IMR-90 (cell line): Measurements from ENCODE around the gene BANP. TPM values are rescaled to one million over a fixed set of nuclear protein-coding genes. Genes with fewer than 3 reads are reported as not detected.

Experiments used
- ATAC-seq: fragments of 200-7000 bp; cut with Tn5 transposase; 2 replicates; pipeline ENCODE4 v1.9.1; 2020; ENCODE audit warnings: low read depth, mild to moderate bottlenecking, moderate library complexity
- BruUV-seq: library from RNA; stranded (reverse); fragments of 400-500 nt; replicated peaks from 2 replicates; lab custom pipeline; 2021; lab: Mats Ljungman, UMichigan
- CTCF ChIA-PET: fragments of 300-600 bp; formaldehyde crosslinking; extraction: SDS; loops from one replicate; lab custom pipeline; 2021; ENCODE audit warnings: antibody characterized with exemption; lab: Yijun Ruan, JAX
- POLR2A ChIA-PET: fragments of 300-600 bp; sonication (Branson Sonifier 250); formaldehyde crosslinking; loops from one replicate; lab custom pipeline; 2022; ENCODE audit warnings: antibody characterized with exemption; ENCODE audit not compliant: unreplicated experiment; lab: Charles Lee
- DNase-seq: peaks from one replicate; pipeline ENCODE4 v3.0.0; 2013
- H2AFZ ChIP-seq: replicated peaks from 2 replicates; pipeline ENCODE3; 2013; ENCODE audit warnings: low read length, mild to moderate bottlenecking; ENCODE audit not compliant: poor library complexity
- H2AK5ac ChIP-seq: 2 replicates; pipeline ENCODE4 v1.6.1; 2013; ENCODE audit warnings: low read depth, low read length, inconsistent platforms
- H2AK9ac ChIP-seq: replicated peaks from 2 replicates; pipeline ENCODE3; 2013; ENCODE audit warnings: mild to moderate bottlenecking, low read depth, low read length, moderate library complexity; ENCODE audit not compliant: poor library complexity
- H2BK120ac ChIP-seq: 2 replicates; pipeline ENCODE4 v1.6.1; 2013; ENCODE audit warnings: low read depth, low read length, inconsistent platforms
- H2BK15ac ChIP-seq: 3 replicates; pipeline ENCODE4 v1.6.1; 2013; ENCODE audit warnings: low read depth, low read length, inconsistent platforms
- H2BK20ac ChIP-seq: 2 replicates; pipeline ENCODE4 v1.6.1; 2013; ENCODE audit warnings: low read depth, mild to moderate bottlenecking, inconsistent platforms, low read length, moderate library complexity
- H2BK5ac ChIP-seq: 2 replicates; pipeline ENCODE4 v1.6.1; 2013; ENCODE audit warnings: mild to moderate bottlenecking, low read depth, low read length, inconsistent platforms; ENCODE audit not compliant: poor library complexity, severe bottlenecking
- H3K14ac ChIP-seq: replicated peaks from 2 replicates; pipeline ENCODE4 v1.6.1; 2013; ENCODE audit warnings: low read depth, low read length, inconsistent platforms
- H3K18ac ChIP-seq: 2 replicates; pipeline ENCODE4 v1.6.1; 2013; ENCODE audit warnings: low read depth, low read length, control low read depth
- H3K23ac ChIP-seq: 2 replicates; pipeline ENCODE4 v1.6.1; 2013; ENCODE audit warnings: low read depth, low read length, inconsistent platforms
- H3K27ac ChIP-seq: 2 replicates; pipeline ENCODE4 v1.5.1; 2013; ENCODE audit warnings: mild to moderate bottlenecking, control low read depth, low read length; ENCODE audit not compliant: insufficient read depth
- H3K27me3 ChIP-seq: 2 replicates; pipeline ENCODE4 v1.6.1; 2013; ENCODE audit warnings: low read length; ENCODE audit not compliant: control insufficient read depth, insufficient read depth
- H3K36me3 ChIP-seq: 2 replicates; pipeline ENCODE4 v1.6.1; 2013; ENCODE audit warnings: low read length, mixed read lengths; ENCODE audit not compliant: control insufficient read depth, insufficient read depth
- H3K4ac ChIP-seq: 2 replicates; pipeline ENCODE4 v1.6.1; 2013; ENCODE audit warnings: low read depth, low read length, inconsistent platforms
- H3K4me1 ChIP-seq: 2 replicates; pipeline ENCODE4 v1.6.1; 2013; ENCODE audit warnings: low read length, mixed read lengths; ENCODE audit not compliant: control insufficient read depth, insufficient read depth
- H3K4me2 ChIP-seq: 2 replicates; pipeline ENCODE4 v1.6.1; 2013; ENCODE audit warnings: low read depth, mild to moderate bottlenecking, control low read depth, low read length, moderate library complexity
- H3K4me3 ChIP-seq: 2 replicates; pipeline ENCODE4 v1.5.1; 2013; ENCODE audit warnings: low read depth, mild to moderate bottlenecking, control low read depth, low read length, moderate library complexity; ENCODE audit not compliant: insufficient read depth
- H3K56ac ChIP-seq: 2 replicates; pipeline ENCODE4 v1.6.1; 2013; ENCODE audit warnings: low read length, inconsistent platforms; ENCODE audit not compliant: insufficient read depth; ENCODE audit errors: extremely low read depth
- H3K79me1 ChIP-seq, 2 experiments: 2 replicates each; pipeline ENCODE4 v1.6.1; 2013; ENCODE audit warnings: low read length in 2 of 2, inconsistent platforms in 1 of 2, low read depth in 1 of 2
- H3K9ac ChIP-seq: 2 replicates; pipeline ENCODE4 v1.6.1; 2013; ENCODE audit warnings: low read depth, low read length, control low read depth
- H3K9me1 ChIP-seq: 2 replicates; pipeline ENCODE4 v1.6.1; 2013; ENCODE audit warnings: low read length, inconsistent platforms; ENCODE audit not compliant: insufficient read depth
- H3K9me3 ChIP-seq: 2 replicates; pipeline ENCODE4 v1.6.1; 2013; ENCODE audit warnings: low read length; ENCODE audit not compliant: control insufficient read depth, insufficient read depth
- H4K20me1 ChIP-seq: 2 replicates; pipeline ENCODE4 v1.6.1; 2013; ENCODE audit warnings: low read length, inconsistent platforms; ENCODE audit not compliant: insufficient read depth
- H4K5ac ChIP-seq: 2 replicates; pipeline ENCODE4 v1.6.1; 2013; ENCODE audit warnings: mild to moderate bottlenecking, low read depth, low read length, control low read depth
- H4K8ac ChIP-seq, 2 experiments: 2 replicates each; pipeline ENCODE4 v1.6.1; 2013; ENCODE audit warnings: low read depth in 2 of 2, low read length in 2 of 2, control low read depth in 1 of 2, inconsistent platforms in 1 of 2
- H4K91ac ChIP-seq: 2 replicates; pipeline ENCODE4 v1.6.1; 2013; ENCODE audit warnings: low read depth, low read length, inconsistent platforms; ENCODE audit not compliant: insufficient read depth
- BHLHE40 ChIP-seq: fragments of 150-350 bp; IDR thresholded peaks from 2 replicates; pipeline ENCODE4 v1.6.1; 2016; ENCODE audit warnings: mild to moderate bottlenecking, low read depth, low read length
- CEBPB ChIP-seq: IDR thresholded peaks from 2 replicates; pipeline ENCODE4 v1.6.1; 2012; ENCODE audit warnings: low read depth, low read length, improper control_type of control experiment
- CHD1 ChIP-seq: IDR thresholded peaks from 2 replicates; pipeline ENCODE4 v1.6.1; 2012; ENCODE audit warnings: low read depth, low read length, improper control_type of control experiment
- FOS ChIP-seq: fragments of 150-350 bp; IDR thresholded peaks from 2 replicates; pipeline ENCODE4 v1.6.1; 2016; ENCODE audit warnings: low read depth, low read length
- MAFK ChIP-seq: IDR thresholded peaks from 2 replicates; pipeline ENCODE4 v1.6.1; 2012; ENCODE audit warnings: low read depth, low read length, improper control_type of control experiment
- MAZ ChIP-seq: IDR thresholded peaks from 2 replicates; pipeline ENCODE4 v1.6.1; 2012; ENCODE audit warnings: low read depth, mild to moderate bottlenecking, low read length, improper control_type of control experiment, moderate library complexity, borderline replicate concordance
- MXI1 ChIP-seq: IDR thresholded peaks from 2 replicates; pipeline ENCODE4 v1.6.1; 2012; ENCODE audit warnings: low read depth, mild to moderate bottlenecking, low read length, moderate library complexity, borderline replicate concordance
- NFE2L2 ChIP-seq: fragments of 150-350 bp; IDR thresholded peaks from 2 replicates; pipeline ENCODE4 v1.6.1; 2016; ENCODE audit warnings: low read depth, mild to moderate bottlenecking, low read length
- POLR2A ChIP-seq: IDR thresholded peaks from 2 replicates; pipeline ENCODE4 v1.6.1; 2012; ENCODE audit warnings: mild to moderate bottlenecking, low read depth, low read length
- RCOR1 ChIP-seq: IDR thresholded peaks from 2 replicates; pipeline ENCODE4 v1.6.1; 2012; ENCODE audit warnings: mild to moderate bottlenecking, low read length, improper control_type of control experiment; ENCODE audit not compliant: insufficient replicate concordance
- RFX5 ChIP-seq: IDR thresholded peaks from 2 replicates; pipeline ENCODE4 v1.8.0; 2012; ENCODE audit warnings: low read depth, mild to moderate bottlenecking, low read length, moderate library complexity
- SMC3 ChIP-seq: fragments of 150-350 bp; IDR thresholded peaks from 2 replicates; pipeline ENCODE4 v1.6.1; 2016; ENCODE audit warnings: low read depth, mild to moderate bottlenecking, antibody characterized with exemption, low read length, moderate library complexity
- WGBS, 2 experiments: methylation state at CpG; one replicate each; pipeline versions ENCODE4 v1.1.5 to v1.1.7; 2013; ENCODE audit warnings: missing lambda C conversion rate in 2 of 2; ENCODE audit not compliant: insufficient read length in 1 of 2; ENCODE audit errors: extremely low coverage in 2 of 2; 5-methylcytosine and 5-hydroxymethylcytosine counted together
- dilution Hi-C: fragments of 300-500 bp; cut with HindIII; formaldehyde crosslinking; loops from one replicate; pipeline ENCODE4 v1.14.3; 2018; ENCODE audit warnings: low sequenced_read_pairs; ENCODE audit not compliant: unreplicated experiment
- in situ Hi-C: fragments of 300-500 bp; cut with MboI; formaldehyde crosslinking; loops from 3 replicates; pipeline ENCODE4 v1.14.3; 2019; ENCODE audit warnings: low sequenced_read_pairs, inconsistent platforms, mixed read lengths
- intact Hi-C: fragments of 100-400 bp; cut with micrococcal nuclease; formaldehyde crosslinking; loops from 2 replicates; pipeline ENCODE4 v1.10.0; 2022
- polyA plus RNA-seq, 3 experiments: library from polyadenylated mRNA; depleted of rRNA; stranded (reverse); fragments of >200 nt; gene quantifications; 2 replicates each; pipeline ENCODE4 v1.2.3, GENCODE V29; 2012; ENCODE audit warnings: low replicate concordance in 1 of 3
- total RNA-seq: library from RNA; depleted of rRNA; stranded (reverse); fragments of >200 nt; gene quantifications from 2 replicates; pipeline ENCODE4 v1.2.3, GENCODE V29; 2012
- TF ChIP-seq, protein P1 (sequence below): fragments of 150-350 bp; IDR thresholded peaks from 2 replicates; pipeline ENCODE4 v1.6.1; 2017; ENCODE audit warnings: mild to moderate bottlenecking, antibody characterized with exemption, low read length, low read depth
- TF ChIP-seq, protein P2 (sequence below): fragments of 150-350 bp; IDR thresholded peaks from 2 replicates; pipeline ENCODE4 v1.6.1; 2016; ENCODE audit warnings: low read depth, mild to moderate bottlenecking, low read length, moderate library complexity, borderline replicate concordance

Gene BANP
- total and polyA plus RNA-seq, 2 of the 4 experiments (the other 2 are of a cell fraction), result 17.4 to 17.9 TPM

DNA sequence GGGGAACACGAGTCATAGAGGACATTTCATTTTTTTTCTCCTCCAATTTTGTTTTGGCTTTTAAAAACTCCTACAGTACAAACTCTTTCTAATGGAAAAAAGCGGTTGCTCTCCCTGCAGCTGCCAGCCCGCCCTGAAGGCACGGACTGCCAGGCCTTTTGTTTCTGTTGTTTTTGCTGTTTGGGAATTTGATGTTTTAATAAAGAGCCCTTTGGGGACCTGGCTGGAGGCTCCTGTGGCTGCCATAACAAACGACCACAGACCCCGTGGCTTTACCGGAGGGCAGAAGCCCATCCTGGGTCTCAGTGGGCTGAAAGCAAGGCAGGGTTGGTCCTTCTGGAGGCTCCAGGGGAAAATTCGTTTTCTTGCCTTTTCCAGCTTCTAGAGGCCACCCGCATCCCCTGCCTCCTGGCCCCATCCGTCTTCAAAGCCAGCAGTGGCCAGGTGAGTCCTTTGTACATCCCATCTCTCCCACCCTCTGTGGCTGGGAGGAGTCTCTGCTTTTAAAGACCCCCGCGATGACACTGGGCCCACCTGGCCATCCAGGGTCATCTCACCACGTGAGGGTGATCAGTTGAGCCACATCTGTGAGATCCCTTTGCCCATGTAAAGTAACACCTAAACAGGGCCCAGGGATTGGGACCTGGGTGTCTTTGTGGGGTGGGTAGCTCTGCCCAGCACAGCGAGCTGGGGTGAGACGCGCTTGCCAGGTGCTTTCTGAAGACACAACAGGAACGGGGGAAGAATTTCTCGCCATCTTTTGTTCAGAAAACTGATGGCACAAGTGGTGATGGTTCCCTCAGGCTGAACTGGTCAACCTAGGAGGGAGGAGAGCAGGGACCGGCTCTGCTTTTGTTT is 113.9 kb downstream of the BANP start:
- peak overlapping the region; percentile 51 for H2AK9ac ChIP-seq
- peak overlapping the region; percentile 10; the same call in 1 of the 2 replicates for H2BK120ac ChIP-seq
- peaks cover 8% of the 10 kb centered on the region for H3K36me3 ChIP-seq
- no peak overlapping the region for H2BK20ac ChIP-seq
- H3K56ac ChIP-seq, result no peak overlapping the region
- ChIA-PET POLR2A (no interaction called here), CTCF (no interaction called here)
- H4K20me1 ChIP-seq, result no peaks in the 10 kb centered on the region; the same call in 1 of the 2 replicates
- in situ Hi-C loops (no loop called here), dilution Hi-C loops (no loop called here), intact Hi-C loops (loop anchor here (10.0 kb wide), 1 partner anchor 240 kb away; no protein-coding TSS in a partner anchor)
- no peak overlapping the region for H2BK15ac ChIP-seq
- no peaks in the 10 kb centered on the region for H3K9me3 ChIP-seq
- no peaks in the 10 kb centered on the region for H3K27me3 ChIP-seq
- H2AFZ ChIP-seq, result no peak overlapping the region
- peak overlapping the region; percentile 83 for H3K4ac ChIP-seq
- H4K91ac ChIP-seq, result 0 out of 2 replicates have a peak overlapping the region, but pooled peaks have one; percentile 57
- peaks cover 19% of the 10 kb centered on the region for H3K9me1 ChIP-seq
- peak overlapping the region; percentile 5; the same call in 1 of the 2 replicates for H3K27ac ChIP-seq
- H3K4me3 ChIP-seq, result no peak overlapping the region
- no peak overlapping the region for H2AK5ac ChIP-seq
- no peak overlapping the region for H3K9ac ChIP-seq
- ATAC-seq (no peak), DNase-seq (no peak)
- H3K4me2 ChIP-seq, result no peak overlapping the region
- no peak overlapping the region; the same call in 1 of the 2 replicates for H3K18ac ChIP-seq
- H3K23ac ChIP-seq, result no peak overlapping the region
- H3K4me1 ChIP-seq, result peaks cover 26% of the 10 kb centered on the region
- H4K8ac ChIP-seq, result 0 out of 4 replicates have a peak overlapping the region, but pooled peaks of 1 of the 2 experiments have one; percentile 10
- H2BK5ac ChIP-seq, result no peak overlapping the region
- peaks cover 4 to 39% of the 10 kb centered on the region in 2 experiments; a peak in 2 of 4 replicates for H3K79me1 ChIP-seq
- H4K5ac ChIP-seq, result peak overlapping the region; percentile 42
- no peak overlapping the region; the same call in none of the 2 replicates for H3K14ac ChIP-seq
- 95% methylated on average over 4 of the region's 19 CpGs; no CpG with 5 or more reads in 1 of the 2 experiments for WGBS, 2 experiments
- BruUV-seq, result no TSS peak
- TF ChIP-seq MXI1 (no peak), NFE2L2 (no peak), SMC3 (no peak), MAZ (no peak), CHD1 (no peak), CEBPB (no peak), BHLHE40 (no peak), RCOR1 (no peak), RFX5 (no peak), POLR2A (no peak), MAFK (no peak), FOS (no peak)
- TF ChIP-seq, protein P1, sequence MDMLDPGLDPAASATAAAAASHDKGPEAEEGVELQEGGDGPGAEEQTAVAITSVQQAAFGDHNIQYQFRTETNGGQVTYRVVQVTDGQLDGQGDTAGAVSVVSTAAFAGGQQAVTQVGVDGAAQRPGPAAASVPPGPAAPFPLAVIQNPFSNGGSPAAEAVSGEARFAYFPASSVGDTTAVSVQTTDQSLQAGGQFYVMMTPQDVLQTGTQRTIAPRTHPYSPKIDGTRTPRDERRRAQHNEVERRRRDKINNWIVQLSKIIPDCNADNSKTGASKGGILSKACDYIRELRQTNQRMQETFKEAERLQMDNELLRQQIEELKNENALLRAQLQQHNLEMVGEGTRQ, result no peak
- TF ChIP-seq, protein P2, sequence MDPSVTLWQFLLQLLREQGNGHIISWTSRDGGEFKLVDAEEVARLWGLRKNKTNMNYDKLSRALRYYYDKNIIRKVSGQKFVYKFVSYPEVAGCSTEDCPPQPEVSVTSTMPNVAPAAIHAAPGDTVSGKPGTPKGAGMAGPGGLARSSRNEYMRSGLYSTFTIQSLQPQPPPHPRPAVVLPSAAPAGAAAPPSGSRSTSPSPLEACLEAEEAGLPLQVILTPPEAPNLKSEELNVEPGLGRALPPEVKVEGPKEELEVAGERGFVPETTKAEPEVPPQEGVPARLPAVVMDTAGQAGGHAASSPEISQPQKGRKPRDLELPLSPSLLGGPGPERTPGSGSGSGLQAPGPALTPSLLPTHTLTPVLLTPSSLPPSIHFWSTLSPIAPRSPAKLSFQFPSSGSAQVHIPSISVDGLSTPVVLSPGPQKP, result no peak
